ENCODE results near the gene ARIH2. TPM values are rescaled to one million over a fixed set of nuclear protein-coding genes. Genes with fewer than 3 reads are reported as not detected.

Gene ARIH2
- total and polyA plus RNA-seq, 2 of the 8 experiments (the other 6 are each of a cell fraction or from before 2014, with no cell fraction given) = 72.9 to 136 TPM

DNA sequence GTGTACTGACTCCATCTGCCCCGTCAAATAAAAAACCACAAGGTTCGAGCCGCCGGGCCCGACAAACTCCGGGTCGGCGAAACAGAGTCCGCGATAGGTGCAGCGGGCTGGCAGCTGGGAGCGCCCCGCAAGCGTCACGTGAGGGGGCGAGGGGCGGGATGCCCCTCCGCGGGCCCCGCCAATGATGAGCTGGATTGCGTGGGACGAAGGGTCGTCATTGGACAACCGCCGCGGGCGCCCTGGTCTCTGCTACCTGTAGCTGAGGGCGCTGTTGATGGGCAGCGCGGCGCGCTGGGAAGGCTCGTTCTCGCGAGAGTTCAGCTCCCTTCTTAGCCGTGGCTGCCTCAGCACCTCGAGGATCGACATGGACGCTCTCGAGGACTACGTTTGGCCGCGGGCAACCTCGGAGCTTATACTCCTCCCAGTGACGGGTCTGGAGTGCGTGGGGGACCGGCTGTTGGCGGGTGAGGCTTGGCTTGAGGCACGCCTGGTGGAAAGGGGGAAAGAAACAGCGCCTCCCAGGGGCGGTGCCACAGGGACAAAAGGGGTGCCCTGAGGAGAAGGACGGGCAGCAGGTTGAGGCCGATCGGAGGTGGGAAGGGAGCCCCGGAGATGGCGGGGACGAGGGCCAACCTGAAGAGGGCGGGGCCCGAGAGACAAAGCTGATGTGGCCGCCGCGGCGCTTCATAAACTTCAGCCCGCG is 88.6 kb downstream of the ARIH2 start, which contains the start of gene WDR6 (continued):
- no peak; the same call in 1 of the 2 replicates for TF ChIP-seq GABPA (IDR thresholded peaks at IDR 0.05; ENCODE audit: borderline replicate concordance, insufficient read depth, low read length)
- peak; percentile 70 for TF ChIP-seq TAF7 (optimal IDR thresholded peaks at IDR 0.05; ENCODE audit: borderline replicate concordance, low read depth, low read length)
- TF ChIP-seq EGR1 (IDR thresholded peaks at IDR 0.05; ENCODE audit: borderline replicate concordance, low read depth, low read length) = peak; percentile 42; the same call in 1 of the 2 replicates
- TF ChIP-seq EZH2 (IDR thresholded peaks at IDR 0.05; ENCODE audit: low read depth, low read length, severe bottlenecking) = no peak
- peak in 1 of 2 experiments; percentile 51; a peak in 2 of 4 replicates for TF ChIP-seq SIN3A (conservative IDR thresholded peaks at IDR 0.05 in 1 of 2, IDR thresholded peaks at IDR 0.05 in 1 of 2; ENCODE audit: low read depth in 1 of 2, low read length in 2 of 2)
- TF ChIP-seq CBX5 (IDR thresholded peaks at IDR 0.05; ENCODE audit: low read depth, low read length) = no peak
- TF ChIP-seq POLR2AphosphoS5 (IDR thresholded peaks at IDR 0.05; ENCODE audit: low read depth, low read length) = peak; percentile 97
- TF ChIP-seq CHD1 (IDR thresholded peaks at IDR 0.05; ENCODE audit: low read depth, low read length) = peak; percentile 32; the same call in 1 of the 2 replicates
- TF ChIP-seq SAP30 (IDR thresholded peaks at IDR 0.05; ENCODE audit: insufficient read depth, insufficient replicate concordance, low read length) = no peak
- peak; percentile 84 for TF ChIP-seq ASH2L (IDR thresholded peaks at IDR 0.05; ENCODE audit: low read length)
- TF ChIP-seq, protein P1, sequence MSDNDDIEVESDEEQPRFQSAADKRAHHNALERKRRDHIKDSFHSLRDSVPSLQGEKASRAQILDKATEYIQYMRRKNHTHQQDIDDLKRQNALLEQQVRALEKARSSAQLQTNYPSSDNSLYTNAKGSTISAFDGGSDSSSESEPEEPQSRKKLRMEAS (IDR thresholded peaks at IDR 0.05) = peak; percentile 83
- peak; percentile 98 for TF ChIP-seq CHD2 (IDR thresholded peaks at IDR 0.05; ENCODE audit: low read length)

Measured in H1 (cell line).